PC-3 (cell line): Measurements from ENCODE around the gene ARFGAP1.

ENCODE experiments used
- EZH2phosphoT487 ChIP-seq: fragments of 300-600 bp; sonication (generic); IDR thresholded peaks from 2 replicates; pipeline ENCODE4 v1.6.1; 2018; ENCODE audit warnings: mild to moderate bottlenecking, antibody characterized with exemption, low read length, borderline replicate concordance
- TF ChIP-seq, protein P1 (sequence below): fragments of 300-600 bp; sonication (generic); conservative IDR thresholded peaks from 2 replicates; pipeline ENCODE4 v1.5.1; 2017; ENCODE audit warnings: antibody characterized with exemption, low read depth, mild to moderate bottlenecking, low read length

DNA sequence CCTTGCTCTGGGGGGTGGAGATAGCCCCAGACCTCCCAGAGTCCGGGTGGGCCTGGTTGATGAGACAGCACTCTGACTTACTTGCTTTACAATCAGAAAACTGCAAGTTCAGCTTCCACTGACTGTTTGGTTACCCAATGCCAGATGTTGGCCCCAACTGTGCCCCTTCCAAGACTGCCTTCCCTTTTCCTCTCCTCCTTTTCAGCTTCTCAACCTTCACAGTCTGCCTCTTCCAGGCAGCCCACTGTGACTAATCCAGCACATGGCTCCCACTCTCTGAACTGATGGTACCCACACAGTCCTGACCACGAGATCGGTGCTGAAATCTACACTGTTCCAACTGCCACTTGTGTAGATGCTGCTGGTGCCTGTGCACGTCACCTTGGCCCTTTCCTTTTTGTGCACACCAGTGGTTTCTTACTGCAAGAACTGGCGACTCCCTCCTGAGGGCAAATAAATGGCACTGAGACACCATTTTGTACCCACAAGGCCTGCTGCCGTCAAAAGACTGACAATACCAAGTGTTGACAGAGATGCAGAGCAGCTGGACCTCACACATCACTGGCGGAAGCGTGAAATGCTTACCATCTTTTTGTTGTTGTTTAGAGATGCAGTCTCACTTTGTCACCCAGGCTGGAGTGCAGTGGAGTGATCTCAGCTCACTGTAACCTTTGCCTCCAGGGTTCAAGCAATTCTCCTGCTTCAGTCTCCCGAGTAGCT lies 1.8 kb upstream of the ARFGAP1 start:
- TF ChIP-seq, protein P1, sequence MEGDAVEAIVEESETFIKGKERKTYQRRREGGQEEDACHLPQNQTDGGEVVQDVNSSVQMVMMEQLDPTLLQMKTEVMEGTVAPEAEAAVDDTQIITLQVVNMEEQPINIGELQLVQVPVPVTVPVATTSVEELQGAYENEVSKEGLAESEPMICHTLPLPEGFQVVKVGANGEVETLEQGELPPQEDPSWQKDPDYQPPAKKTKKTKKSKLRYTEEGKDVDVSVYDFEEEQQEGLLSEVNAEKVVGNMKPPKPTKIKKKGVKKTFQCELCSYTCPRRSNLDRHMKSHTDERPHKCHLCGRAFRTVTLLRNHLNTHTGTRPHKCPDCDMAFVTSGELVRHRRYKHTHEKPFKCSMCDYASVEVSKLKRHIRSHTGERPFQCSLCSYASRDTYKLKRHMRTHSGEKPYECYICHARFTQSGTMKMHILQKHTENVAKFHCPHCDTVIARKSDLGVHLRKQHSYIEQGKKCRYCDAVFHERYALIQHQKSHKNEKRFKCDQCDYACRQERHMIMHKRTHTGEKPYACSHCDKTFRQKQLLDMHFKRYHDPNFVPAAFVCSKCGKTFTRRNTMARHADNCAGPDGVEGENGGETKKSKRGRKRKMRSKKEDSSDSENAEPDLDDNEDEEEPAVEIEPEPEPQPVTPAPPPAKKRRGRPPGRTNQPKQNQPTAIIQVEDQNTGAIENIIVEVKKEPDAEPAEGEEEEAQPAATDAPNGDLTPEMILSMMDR: no peak
- TF ChIP-seq EZH2phosphoT487: no peak
